ENCODE measurements around the gene GALNT17. TPM values are rescaled to one million over a fixed set of nuclear protein-coding genes. Genes with fewer than 3 reads are reported as not detected.

GALNT17 gene
- polyA plus RNA-seq, 2 of the 4 experiments (the other 2 are of a cell fraction) = not detected

DNA sequence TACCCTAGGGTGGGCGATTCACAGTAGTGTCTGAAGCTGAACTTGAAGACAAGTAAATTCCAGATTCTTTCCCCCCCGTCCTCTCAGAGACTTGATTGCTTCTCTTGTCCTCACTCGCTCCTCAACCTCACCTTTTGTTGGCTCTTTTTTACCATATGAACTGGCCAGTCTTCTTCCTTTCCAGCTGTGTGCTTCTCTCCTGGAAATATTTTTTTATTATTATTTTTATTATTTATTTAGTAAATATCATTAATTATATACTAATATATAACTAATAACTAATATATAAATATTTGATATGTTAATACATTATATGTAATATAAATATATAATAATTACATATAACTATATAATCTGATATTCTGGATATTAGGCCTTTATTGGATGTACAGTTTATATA lies 484.3 kb downstream of the GALNT17 start:
- WGBS (ENCODE audit: missing lambda C conversion rate) = 20% methylated on average over 3 of the region's 3 CpGs
- H3K4me3 ChIP-seq = no peak overlapping the region
- no peak overlapping the region for H3K4me2 ChIP-seq
- H3K4me1 ChIP-seq = no peaks in the 10 kb centered on the region
- CTCF ChIA-PET = no interaction called here
- ATAC-seq (no peak), FAIRE-seq (no peak), DNase-seq (ENCODE audit: low read depth in 1 of 2, low spot score in 1 of 2) (no peak)
- POLR2A ChIA-PET = no interaction called here
- TF ChIP-seq HDAC2 (IDR thresholded peaks at IDR 0.05) (no peak), HOXB13 (CRISPR knock-in tag; IDR thresholded peaks at IDR 0.05; ENCODE audit: low read depth) (no peak), TP53 (CRISPR knock-in tag; IDR thresholded peaks at IDR 0.05) (no peak), GATA3 (IDR thresholded peaks at IDR 0.05; ENCODE audit: borderline replicate concordance) (no peak), SREBF2 (IDR thresholded peaks at IDR 0.05) (no peak), NR3C1 (IDR thresholded peaks at IDR 0.05) (no peak)
- TF ChIP-seq, protein P1, sequence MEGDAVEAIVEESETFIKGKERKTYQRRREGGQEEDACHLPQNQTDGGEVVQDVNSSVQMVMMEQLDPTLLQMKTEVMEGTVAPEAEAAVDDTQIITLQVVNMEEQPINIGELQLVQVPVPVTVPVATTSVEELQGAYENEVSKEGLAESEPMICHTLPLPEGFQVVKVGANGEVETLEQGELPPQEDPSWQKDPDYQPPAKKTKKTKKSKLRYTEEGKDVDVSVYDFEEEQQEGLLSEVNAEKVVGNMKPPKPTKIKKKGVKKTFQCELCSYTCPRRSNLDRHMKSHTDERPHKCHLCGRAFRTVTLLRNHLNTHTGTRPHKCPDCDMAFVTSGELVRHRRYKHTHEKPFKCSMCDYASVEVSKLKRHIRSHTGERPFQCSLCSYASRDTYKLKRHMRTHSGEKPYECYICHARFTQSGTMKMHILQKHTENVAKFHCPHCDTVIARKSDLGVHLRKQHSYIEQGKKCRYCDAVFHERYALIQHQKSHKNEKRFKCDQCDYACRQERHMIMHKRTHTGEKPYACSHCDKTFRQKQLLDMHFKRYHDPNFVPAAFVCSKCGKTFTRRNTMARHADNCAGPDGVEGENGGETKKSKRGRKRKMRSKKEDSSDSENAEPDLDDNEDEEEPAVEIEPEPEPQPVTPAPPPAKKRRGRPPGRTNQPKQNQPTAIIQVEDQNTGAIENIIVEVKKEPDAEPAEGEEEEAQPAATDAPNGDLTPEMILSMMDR (IDR thresholded peaks at IDR 0.05) = no peak
- TF ChIP-seq, protein P2, sequence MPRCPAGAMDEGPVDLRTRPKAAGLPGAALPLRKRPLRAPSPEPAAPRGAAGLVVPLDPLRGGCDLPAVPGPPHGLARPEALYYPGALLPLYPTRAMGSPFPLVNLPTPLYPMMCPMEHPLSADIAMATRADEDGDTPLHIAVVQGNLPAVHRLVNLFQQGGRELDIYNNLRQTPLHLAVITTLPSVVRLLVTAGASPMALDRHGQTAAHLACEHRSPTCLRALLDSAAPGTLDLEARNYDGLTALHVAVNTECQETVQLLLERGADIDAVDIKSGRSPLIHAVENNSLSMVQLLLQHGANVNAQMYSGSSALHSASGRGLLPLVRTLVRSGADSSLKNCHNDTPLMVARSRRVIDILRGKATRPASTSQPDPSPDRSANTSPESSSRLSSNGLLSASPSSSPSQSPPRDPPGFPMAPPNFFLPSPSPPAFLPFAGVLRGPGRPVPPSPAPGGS (IDR thresholded peaks at IDR 0.05) = no peak
- no peaks in the 10 kb centered on the region; the same call in 2 of the 3 replicates for H3K9me3 ChIP-seq
- no peak overlapping the region for H3K27ac ChIP-seq

DNA sequence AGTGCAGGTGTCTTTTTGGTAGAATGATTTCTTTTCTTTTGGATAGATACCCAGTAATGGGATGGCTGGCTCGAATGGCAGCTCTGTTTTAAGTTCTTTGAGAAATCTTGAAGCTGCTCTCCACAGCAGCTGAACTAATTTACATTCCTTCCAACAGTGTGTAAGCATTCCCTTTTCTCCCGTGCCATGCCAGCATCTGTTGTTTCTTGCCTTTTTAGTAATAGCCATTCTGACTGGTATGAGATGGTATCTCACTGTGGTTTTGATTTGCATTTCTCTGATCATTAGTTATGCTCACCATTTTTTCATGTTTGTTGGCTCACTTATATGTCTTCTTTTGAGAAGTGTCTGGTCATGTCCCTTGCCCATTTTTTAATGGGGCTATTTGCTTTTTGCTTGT lies 486.3 kb downstream of the GALNT17 start:
- DNase-seq (ENCODE audit: low read depth in 1 of 2, low spot score in 1 of 2) (no peak), FAIRE-seq (no peak), ATAC-seq (no peak)
- Histone ChIP-seq H3K4me3 (no peak overlapping the region), H3K4me1 (no peaks in the 10 kb centered on the region), H3K9me3 (no peaks in the 10 kb centered on the region; the same call in 2 of the 3 replicates), H3K27ac (no peak overlapping the region), H3K4me2 (no peak overlapping the region)
- WGBS (ENCODE audit: missing lambda C conversion rate) = 0% methylated on average over 2 of the region's 2 CpGs
- POLR2A ChIA-PET = no interaction called here
- CTCF ChIA-PET = interaction anchor here (1.2 kb wide), 1 partner anchor 17 kb away, joined by 3 read pairs; no protein-coding TSS in a partner anchor
- TF ChIP-seq, protein P3, sequence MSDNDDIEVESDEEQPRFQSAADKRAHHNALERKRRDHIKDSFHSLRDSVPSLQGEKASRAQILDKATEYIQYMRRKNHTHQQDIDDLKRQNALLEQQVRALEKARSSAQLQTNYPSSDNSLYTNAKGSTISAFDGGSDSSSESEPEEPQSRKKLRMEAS (IDR thresholded peaks at IDR 0.05) = no peak
- TF ChIP-seq GATA3 (IDR thresholded peaks at IDR 0.05; ENCODE audit: borderline replicate concordance) = no peak
- no peak for TF ChIP-seq EHMT2 (IDR thresholded peaks at IDR 0.05; ENCODE audit: low read depth)
- TF ChIP-seq, protein P4, sequence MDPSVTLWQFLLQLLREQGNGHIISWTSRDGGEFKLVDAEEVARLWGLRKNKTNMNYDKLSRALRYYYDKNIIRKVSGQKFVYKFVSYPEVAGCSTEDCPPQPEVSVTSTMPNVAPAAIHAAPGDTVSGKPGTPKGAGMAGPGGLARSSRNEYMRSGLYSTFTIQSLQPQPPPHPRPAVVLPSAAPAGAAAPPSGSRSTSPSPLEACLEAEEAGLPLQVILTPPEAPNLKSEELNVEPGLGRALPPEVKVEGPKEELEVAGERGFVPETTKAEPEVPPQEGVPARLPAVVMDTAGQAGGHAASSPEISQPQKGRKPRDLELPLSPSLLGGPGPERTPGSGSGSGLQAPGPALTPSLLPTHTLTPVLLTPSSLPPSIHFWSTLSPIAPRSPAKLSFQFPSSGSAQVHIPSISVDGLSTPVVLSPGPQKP (IDR thresholded peaks at IDR 0.05; ENCODE audit: low read depth, low read length) = no peak
- TF ChIP-seq HOXB13 (CRISPR knock-in tag; IDR thresholded peaks at IDR 0.05; ENCODE audit: low read depth) = no peak
- TF ChIP-seq, protein P5, sequence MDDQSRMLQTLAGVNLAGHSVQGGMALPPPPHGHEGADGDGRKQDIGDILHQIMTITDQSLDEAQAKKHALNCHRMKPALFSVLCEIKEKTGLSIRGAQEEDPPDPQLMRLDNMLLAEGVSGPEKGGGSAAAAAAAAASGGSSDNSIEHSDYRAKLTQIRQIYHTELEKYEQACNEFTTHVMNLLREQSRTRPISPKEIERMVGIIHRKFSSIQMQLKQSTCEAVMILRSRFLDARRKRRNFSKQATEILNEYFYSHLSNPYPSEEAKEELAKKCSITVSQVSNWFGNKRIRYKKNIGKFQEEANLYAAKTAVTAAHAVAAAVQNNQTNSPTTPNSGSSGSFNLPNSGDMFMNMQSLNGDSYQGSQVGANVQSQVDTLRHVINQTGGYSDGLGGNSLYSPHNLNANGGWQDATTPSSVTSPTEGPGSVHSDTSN (IDR thresholded peaks at IDR 0.05) = no peak
- TF ChIP-seq BHLHE40 (IDR thresholded peaks at IDR 0.05; ENCODE audit: low read depth, low read length) = no peak
- TF ChIP-seq POLR2A (IDR thresholded peaks at IDR 0.05; ENCODE audit: low read length) = no peak
- no peak for TF ChIP-seq ZSCAN20 (CRISPR knock-in tag; IDR thresholded peaks at IDR 0.05)
- TF ChIP-seq, protein P6, sequence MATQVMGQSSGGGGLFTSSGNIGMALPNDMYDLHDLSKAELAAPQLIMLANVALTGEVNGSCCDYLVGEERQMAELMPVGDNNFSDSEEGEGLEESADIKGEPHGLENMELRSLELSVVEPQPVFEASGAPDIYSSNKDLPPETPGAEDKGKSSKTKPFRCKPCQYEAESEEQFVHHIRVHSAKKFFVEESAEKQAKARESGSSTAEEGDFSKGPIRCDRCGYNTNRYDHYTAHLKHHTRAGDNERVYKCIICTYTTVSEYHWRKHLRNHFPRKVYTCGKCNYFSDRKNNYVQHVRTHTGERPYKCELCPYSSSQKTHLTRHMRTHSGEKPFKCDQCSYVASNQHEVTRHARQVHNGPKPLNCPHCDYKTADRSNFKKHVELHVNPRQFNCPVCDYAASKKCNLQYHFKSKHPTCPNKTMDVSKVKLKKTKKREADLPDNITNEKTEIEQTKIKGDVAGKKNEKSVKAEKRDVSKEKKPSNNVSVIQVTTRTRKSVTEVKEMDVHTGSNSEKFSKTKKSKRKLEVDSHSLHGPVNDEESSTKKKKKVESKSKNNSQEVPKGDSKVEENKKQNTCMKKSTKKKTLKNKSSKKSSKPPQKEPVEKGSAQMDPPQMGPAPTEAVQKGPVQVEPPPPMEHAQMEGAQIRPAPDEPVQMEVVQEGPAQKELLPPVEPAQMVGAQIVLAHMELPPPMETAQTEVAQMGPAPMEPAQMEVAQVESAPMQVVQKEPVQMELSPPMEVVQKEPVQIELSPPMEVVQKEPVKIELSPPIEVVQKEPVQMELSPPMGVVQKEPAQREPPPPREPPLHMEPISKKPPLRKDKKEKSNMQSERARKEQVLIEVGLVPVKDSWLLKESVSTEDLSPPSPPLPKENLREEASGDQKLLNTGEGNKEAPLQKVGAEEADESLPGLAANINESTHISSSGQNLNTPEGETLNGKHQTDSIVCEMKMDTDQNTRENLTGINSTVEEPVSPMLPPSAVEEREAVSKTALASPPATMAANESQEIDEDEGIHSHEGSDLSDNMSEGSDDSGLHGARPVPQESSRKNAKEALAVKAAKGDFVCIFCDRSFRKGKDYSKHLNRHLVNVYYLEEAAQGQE (IDR thresholded peaks at IDR 0.05) = no peak
